Measurements from ENCODE around the gene TCTN1. TPM values are rescaled to one million over a fixed set of nuclear protein-coding genes. Genes with fewer than 3 reads are reported as not detected.

The TCTN1 gene
- total and polyA plus RNA-seq, 2 of the 8 experiments (the other 6 are each of a cell fraction or from before 2014, with no cell fraction given), result 14.7 to 16.4 TPM

- no peak overlapping the region for H2BK12ac ChIP-seq (ENCODE audit: low read depth, low read length)
- no peak overlapping the region for H2BK120ac ChIP-seq (replicated peaks; ENCODE audit: low read depth, low read length)
- no peak overlapping the region for H4K8ac ChIP-seq (ENCODE audit: extremely low read depth, insufficient read depth, low read length)
- no peak overlapping the region for H3K4ac ChIP-seq (replicated peaks; ENCODE audit: insufficient read length, low read depth, low read length)
- POLR2A ChIA-PET (ENCODE audit: partially characterized antibody), result interaction anchor here (0.7 to 1.1 kb wide), 2 partner anchors 10 to 38 kb away, joined by 3 to 4 read pairs; partner anchors contain the start of gene HVCN1
- no peak overlapping the region for H3K4me2 ChIP-seq (ENCODE audit: insufficient read depth in 1 of 2, low read depth in 2 of 2, low read length in 2 of 2)
- no peak overlapping the region for H4K91ac ChIP-seq (replicated peaks; ENCODE audit: insufficient read length, low read length)
- no peak overlapping the region for H3K9ac ChIP-seq (replicated peaks in 1 of 4; ENCODE audit: extremely low read depth in 1 of 4, low read depth in 3 of 4, low read length in 3 of 4)
- TF ChIP-seq POLR2A (IDR thresholded peaks at IDR 0.05; ENCODE audit: control extremely low read depth in 1 of 2, low read depth in 2 of 2, low read length in 2 of 2) (no peak), JUND (IDR thresholded peaks at IDR 0.05; ENCODE audit: low read length) (no peak), EZH2 (IDR thresholded peaks at IDR 0.05; ENCODE audit: low read depth, low read length, severe bottlenecking) (no peak), SP4 (IDR thresholded peaks at IDR 0.05; ENCODE audit: low read length) (no peak)
- H2BK5ac ChIP-seq (ENCODE audit: low read depth, low read length), result no peak overlapping the region
- 0 out of 2 replicates have a peak, but pooled peaks cover 2% of the 10 kb centered on the region for H3K23me2 ChIP-seq (ENCODE audit: low read depth, low read length)
- no peak overlapping the region for H4K5ac ChIP-seq (ENCODE audit: insufficient read length, low read depth, low read length)
- FAIRE-seq, result no peak
- H2BK20ac ChIP-seq (ENCODE audit: low read length), result no peak overlapping the region
- H3K56ac ChIP-seq (replicated peaks; ENCODE audit: insufficient read length, low read depth, low read length), result no peak overlapping the region
- H3K79me1 ChIP-seq (ENCODE audit: low read depth, low read length), result no peaks in the 10 kb centered on the region; the same call in 1 of the 2 replicates
- H3K27ac ChIP-seq (ENCODE audit: low read depth, low read length), result no peak overlapping the region
- H3K14ac ChIP-seq (ENCODE audit: insufficient read length), result no peak overlapping the region
- WGBS, 2 experiments (ENCODE audit: extremely low coverage in 1 of 2, insufficient coverage in 1 of 2, insufficient read length in 1 of 2, insufficient replicate concordance in 2 of 2, low coverage in 1 of 2, low lambda C conversion rate in 2 of 2, missing lambda C conversion rate in 1 of 2), result 90% methylated on average over 12 of the region's 12 CpGs; no CpG with 5 or more reads in 1 of the 2 experiments
- no peaks in the 10 kb centered on the region for H3K4me1 ChIP-seq (replicated peaks in 1 of 4; ENCODE audit: control insufficient read depth in 3 of 4, insufficient read depth in 4 of 4, low read length in 3 of 4)
- H2AFZ ChIP-seq (ENCODE audit: low read length), result no peak overlapping the region
- no peak for DNase-seq (ENCODE audit: low read depth in 1 of 2, low spot score in 2 of 2)
- no peaks in the 10 kb centered on the region for H3K79me2 ChIP-seq (ENCODE audit: control insufficient read depth in 1 of 2, insufficient read depth in 2 of 2, low read length in 2 of 2)
- no peak overlapping the region for H3K18ac ChIP-seq (ENCODE audit: extremely low read depth, low read length)
- no peaks in the 10 kb centered on the region for H3K36me3 ChIP-seq (ENCODE audit: control insufficient read depth in 2 of 4, insufficient read depth in 4 of 4, low read length in 3 of 4)
- CTCF ChIA-PET (ENCODE audit: partially characterized antibody), result interaction anchor here (0.6 to 1.4 kb wide), 5 partner anchors 11 to 120 kb away, joined by 3 to 5 read pairs (median 4); no protein-coding TSS in a partner anchor
- H3K9me3 ChIP-seq (ENCODE audit: insufficient read depth in 2 of 2, low read depth in 1 of 2, low read length in 1 of 2), result no peaks in the 10 kb centered on the region
- no peak overlapping the region for H2BK15ac ChIP-seq (ENCODE audit: low read length)
- H3K27me3 ChIP-seq (replicated peaks in 1 of 4; ENCODE audit: control insufficient read depth in 3 of 4, extremely low read depth in 1 of 4, insufficient read depth in 3 of 4, low read length in 3 of 4), result no peaks in the 10 kb centered on the region
- H3K23ac ChIP-seq (ENCODE audit: insufficient read length), result no peak overlapping the region
- H4K20me1 ChIP-seq (replicated peaks in 1 of 2; ENCODE audit: control insufficient read depth in 1 of 2, insufficient read depth in 2 of 2, low read length in 2 of 2), result no peaks in the 10 kb centered on the region
- H2AK5ac ChIP-seq (ENCODE audit: low read depth, low read length), result no peak overlapping the region
- no peak overlapping the region for H3K4me3 ChIP-seq (ENCODE audit: extremely low read depth in 1 of 4, insufficient read depth in 2 of 4, low read depth in 3 of 4, low read length in 4 of 4)
Measured at GRCh38 chr12:110679201-110679600, 65.3 kb downstream of the TCTN1 start.

Data from H1 (cell line).